Measurements from ENCODE around the gene WWP2.

The WWP2 gene

DNA sequence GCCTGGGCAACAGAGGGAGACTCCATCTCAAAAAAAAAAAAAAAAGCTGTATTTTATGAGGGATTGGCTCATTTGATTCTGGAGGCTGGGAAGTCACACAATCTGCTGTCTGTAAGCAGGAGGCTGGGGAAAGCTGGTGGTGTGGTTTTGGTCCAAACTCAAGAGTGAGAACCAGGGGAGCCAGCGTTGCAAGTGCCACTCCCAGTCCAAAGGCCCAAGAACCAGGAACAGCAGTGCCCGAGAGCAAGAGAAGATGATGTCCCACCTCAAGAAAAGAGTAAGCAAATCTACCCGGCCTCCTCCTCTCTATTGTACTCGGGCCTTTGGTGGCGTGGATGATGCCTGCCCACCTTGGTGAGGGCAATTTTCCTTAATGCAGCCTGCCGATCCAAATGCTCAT is 30.0 kb upstream of the WWP2 start:
- no peak for DNase-seq (ENCODE audit: low read depth)
- no peak overlapping the region for H3K4me3 ChIP-seq (ENCODE audit: low read depth, low read length)
- TF ChIP-seq, protein P1, sequence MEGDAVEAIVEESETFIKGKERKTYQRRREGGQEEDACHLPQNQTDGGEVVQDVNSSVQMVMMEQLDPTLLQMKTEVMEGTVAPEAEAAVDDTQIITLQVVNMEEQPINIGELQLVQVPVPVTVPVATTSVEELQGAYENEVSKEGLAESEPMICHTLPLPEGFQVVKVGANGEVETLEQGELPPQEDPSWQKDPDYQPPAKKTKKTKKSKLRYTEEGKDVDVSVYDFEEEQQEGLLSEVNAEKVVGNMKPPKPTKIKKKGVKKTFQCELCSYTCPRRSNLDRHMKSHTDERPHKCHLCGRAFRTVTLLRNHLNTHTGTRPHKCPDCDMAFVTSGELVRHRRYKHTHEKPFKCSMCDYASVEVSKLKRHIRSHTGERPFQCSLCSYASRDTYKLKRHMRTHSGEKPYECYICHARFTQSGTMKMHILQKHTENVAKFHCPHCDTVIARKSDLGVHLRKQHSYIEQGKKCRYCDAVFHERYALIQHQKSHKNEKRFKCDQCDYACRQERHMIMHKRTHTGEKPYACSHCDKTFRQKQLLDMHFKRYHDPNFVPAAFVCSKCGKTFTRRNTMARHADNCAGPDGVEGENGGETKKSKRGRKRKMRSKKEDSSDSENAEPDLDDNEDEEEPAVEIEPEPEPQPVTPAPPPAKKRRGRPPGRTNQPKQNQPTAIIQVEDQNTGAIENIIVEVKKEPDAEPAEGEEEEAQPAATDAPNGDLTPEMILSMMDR (conservative IDR thresholded peaks at IDR 0.05; ENCODE audit: low read depth, low read length) = no peak

DNA sequence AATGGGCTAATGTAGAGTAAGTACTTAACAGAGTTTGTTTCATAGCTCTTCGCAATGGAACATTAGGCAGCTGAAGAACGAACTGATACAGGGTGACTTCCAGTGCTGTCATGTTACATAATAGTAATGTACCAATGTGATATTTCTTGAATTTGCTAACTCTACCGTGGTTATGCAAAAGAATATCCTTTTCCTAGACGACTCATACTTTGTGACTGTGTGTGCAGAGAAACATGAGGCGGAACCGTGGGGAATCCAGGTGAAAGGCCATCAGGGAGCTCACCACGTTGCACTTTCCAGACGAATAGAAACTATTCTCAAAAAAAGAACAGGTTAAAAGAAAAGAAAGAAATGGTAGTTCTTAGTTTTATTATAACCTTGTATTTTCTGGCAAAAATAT is 20.6 kb upstream of the WWP2 start:
- H3K4me3 ChIP-seq (ENCODE audit: low read depth, low read length) = no peak overlapping the region
- DNase-seq (ENCODE audit: low read depth) = peak; percentile 75
- TF ChIP-seq, protein P1 (conservative IDR thresholded peaks at IDR 0.05; ENCODE audit: low read depth, low read length) = no peak

DNA sequence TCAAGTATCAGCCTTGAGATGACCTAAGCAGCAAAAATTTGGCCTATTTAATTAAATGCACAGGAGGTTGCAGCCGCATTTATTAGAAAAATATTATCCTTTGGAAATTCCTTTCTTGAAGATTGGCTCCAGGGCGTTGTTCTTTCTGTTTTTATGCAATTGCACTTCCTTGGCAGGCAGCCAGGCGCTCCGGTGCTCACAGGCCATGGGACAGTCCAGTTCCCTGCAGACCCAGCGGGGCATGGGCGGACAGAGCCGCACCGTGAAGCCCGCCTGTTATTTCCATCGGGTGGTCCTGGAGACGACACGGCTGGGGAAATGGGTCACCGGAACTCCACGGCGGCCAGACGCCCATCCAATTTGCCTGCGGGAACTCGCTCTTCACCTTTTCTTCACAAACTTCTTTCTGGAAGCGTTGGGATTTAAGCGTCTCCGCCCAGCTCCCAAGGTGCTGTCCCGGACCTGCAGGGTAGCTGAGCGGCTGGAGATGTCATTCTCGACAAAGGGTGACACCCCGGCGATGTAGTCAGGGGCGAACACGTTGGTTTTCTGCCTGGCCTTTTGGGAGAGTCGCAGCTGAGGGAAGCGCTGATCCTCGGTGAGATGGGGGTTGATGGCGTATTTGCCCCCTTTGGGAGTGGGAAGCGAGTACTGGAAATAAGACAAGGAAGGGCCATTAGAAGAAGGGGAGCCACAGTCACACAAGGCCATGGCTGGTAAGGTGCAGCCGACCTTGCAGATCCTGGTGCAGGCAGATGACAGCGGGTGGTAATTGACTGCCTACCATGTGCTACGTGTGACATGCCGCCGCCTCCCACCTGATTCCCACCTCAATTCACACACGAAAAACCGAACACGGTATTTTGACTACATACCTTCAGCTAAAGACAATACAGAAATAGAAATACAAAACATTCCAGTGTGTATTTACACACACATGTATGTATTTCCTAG is 19.9 kb upstream of the WWP2 start:
- TF ChIP-seq, protein P1 (conservative IDR thresholded peaks at IDR 0.05; ENCODE audit: low read depth, low read length) = no peak
- DNase-seq (ENCODE audit: low read depth) = peak; percentile 83
- no peak overlapping the region for H3K4me3 ChIP-seq (ENCODE audit: low read depth, low read length)

DNA sequence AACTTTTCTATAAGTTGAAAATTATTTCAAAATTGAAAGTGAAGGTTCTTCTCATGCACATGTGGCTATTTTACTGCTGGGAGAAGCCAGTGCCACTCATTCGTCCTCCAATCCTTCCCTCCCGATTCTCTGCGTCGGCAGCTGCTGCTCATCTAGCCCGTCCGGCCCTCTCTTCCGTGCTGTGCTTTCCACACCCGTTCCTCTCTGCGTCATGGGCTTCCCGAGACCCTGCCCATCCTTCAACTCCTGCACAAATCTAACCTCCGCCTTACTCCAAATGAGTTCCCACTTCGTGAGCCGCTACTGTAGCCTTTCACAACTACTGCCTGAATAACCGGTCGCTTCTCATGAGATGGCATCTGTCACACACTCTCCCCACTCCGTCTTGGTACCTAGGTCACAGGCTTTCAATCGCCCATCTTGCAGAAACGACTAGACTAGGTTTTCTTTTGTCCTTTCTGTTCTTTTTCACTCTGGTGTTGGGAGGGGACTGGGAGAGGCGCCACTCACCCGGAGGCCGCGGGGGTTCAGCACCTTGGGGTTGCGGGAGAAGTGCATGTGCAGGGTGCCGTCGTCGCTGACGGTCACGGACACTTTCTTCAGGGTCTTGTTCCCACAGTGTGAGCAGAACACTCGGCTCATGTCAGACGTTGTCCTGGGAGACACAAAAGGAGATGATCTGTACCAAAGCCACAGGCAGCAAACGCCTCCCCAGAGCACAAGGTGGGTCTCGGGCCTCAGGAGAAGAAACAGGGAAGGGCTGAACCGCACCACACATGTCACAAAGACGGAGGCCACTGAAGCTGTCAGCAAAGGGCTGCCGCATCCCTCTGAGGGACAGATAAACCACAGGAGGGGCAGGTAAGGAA is 17.5 kb upstream of the WWP2 start:
- no peak for DNase-seq (ENCODE audit: low read depth)
- H3K4me3 ChIP-seq (ENCODE audit: low read depth, low read length) = no peak overlapping the region
- TF ChIP-seq, protein P1 (conservative IDR thresholded peaks at IDR 0.05; ENCODE audit: low read depth, low read length) = no peak

DNA sequence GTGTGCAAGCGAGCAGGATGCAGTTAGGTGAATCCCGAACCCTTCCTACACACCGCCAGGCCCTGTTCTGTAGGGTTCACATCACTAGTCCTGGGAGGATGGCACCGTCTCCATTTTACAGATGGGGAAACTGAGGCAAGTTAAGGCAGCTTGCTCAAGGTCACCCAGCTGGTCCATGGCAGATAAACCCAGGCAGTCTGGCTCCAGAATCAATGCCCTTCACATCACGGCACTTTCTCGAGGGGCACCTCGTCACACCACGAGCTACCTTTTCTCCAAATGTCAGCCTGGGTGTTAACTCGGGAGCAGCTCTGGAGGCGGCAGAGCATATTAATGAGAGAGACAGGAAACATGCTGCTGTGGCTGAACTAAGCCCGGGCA is 16.9 kb upstream of the WWP2 start:
- no peak for DNase-seq (ENCODE audit: low read depth)
- TF ChIP-seq, protein P1 (conservative IDR thresholded peaks at IDR 0.05; ENCODE audit: low read depth, low read length) = no peak
- H3K4me3 ChIP-seq (ENCODE audit: low read depth, low read length) = no peak overlapping the region

DNA sequence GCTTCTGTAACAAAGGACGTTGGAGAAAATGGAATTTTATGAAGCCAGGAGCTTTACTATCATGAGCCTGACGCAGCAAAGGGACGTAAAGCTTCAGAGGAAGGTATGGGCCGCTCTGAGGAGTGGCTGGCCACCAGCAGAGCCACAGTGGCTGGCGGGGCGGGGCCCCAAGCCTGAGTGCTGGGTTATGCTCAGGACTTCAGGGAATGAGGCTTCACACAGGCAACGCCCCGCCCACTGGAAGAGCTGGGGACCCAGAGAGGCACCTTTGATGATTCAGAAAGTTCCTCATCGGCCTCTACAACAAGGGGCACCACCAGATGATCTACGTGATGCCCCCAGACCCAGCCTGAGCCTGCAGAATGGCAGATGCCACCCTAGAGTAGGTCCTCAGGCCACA is 16.2 kb upstream of the WWP2 start:
- DNase-seq (ENCODE audit: low read depth) = no peak
- TF ChIP-seq, protein P1 (conservative IDR thresholded peaks at IDR 0.05; ENCODE audit: low read depth, low read length) = no peak
- no peak overlapping the region for H3K4me3 ChIP-seq (ENCODE audit: low read depth, low read length)
